NCI-H2107 (cell line): ENCODE data around the gene RIN3.
"Not testable (repeated sequence)": the region's sequence is repeated elsewhere in the genome, so short reads cannot be mapped to it uniquely, and the experiment has no call there.

ENCODE experiments used
- DNase-seq: peaks from one replicate; lab custom pipeline; 2025; lab: John Stamatoyannopoulos, UW

RIN3 gene

DNA sequence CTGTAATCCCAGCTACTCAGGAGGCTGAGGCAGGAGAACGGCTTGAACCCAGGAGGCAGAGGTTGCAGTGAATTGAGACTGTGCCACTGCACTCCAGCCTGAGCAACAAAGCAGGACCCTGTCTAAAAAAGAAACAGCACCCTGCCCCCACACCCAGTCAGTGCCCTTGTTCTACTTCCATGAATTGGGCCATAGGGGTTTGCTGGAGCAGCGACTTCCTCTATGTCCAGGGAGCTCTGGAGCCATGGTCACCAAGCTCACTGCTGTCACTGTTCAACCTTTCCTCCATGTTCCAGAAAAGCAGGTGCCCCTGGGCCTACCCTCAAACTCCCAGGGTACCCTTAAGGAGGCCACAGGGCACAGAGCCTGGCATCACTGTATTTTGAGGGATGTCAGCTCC is 116.8 kb downstream of the RIN3 start:
- DNase-seq = no peak

- DNase-seq = no peak
Observed at GRCh38 chr14:92631098-92631497, 117.5 kb downstream of the RIN3 start.

DNA sequence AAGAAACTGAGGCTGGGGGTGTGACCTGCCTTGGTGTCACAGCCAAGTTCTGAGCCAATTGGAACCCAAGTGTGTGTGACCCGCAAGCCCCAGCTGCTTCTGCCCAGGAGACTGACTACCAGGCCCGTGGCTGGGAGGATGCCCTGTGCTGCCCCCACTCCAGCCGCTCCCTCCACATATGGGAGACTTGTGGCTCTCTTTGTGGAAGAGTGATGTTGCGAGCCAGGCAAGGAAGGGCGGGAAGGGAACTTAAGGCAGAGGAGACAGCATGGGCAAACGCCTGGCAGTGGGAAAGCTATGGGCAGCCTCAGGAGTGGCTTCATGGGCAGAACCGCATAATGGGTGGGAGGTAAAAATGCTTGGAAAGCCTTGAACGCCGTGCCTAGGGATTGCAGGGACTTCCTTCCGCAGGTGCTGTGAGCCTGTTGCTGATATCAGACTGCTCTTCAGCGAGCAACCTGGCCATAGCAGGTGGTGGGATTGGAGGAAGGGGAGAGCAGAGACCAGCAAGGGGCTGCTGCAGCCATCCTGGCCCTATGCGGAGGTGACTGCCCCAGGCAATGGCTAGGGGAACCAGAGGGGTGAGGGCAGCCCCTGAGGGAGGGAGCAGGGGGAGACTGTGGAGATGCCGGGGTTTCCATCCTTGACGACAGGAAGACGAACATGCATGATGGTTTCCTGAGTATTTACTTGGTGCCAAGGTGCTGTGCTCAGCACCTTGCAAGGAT is 119.1 kb downstream of the RIN3 start:
- DNase-seq = no peak

DNA sequence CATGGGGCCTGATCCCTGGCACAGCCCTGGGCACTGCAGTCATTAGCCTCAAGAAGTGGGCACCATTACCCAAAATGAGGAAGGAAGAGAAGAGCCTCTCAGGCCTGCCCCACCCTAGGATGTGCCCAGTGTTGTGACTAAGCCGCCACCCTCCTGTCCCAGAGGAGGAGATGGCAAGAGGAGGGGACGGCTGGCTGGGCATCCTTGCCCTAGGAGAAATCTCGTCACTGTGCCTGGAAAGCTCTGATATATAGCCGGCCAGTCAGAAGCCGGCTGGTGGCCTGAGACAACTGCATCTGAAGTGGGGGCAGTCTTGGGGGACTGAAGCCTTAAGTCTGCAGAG is 119.7 kb downstream of the RIN3 start:
- DNase-seq = no peak

DNA sequence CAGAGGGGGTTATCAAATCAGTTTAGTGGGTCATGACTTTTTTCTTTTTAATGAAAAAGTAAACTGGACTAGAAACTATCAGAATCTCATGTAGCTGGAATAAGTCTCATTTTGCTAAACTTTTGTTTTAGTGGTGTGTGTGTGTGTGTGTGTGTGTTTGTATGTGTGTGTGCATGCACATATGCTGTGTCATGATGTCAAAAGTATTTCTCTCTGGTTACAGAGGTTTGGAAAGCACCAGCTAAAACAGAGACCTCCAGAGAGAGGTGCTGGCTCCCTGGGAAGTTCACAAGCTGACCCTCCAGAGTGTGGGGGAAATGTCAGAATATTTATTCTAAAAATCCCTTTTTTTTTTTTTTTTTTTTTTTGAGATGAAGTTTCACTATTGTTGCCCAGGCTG is 120.1 kb downstream of the RIN3 start:
- DNase-seq = no peak

GRCh38 chr14:92635031-92635430 is 121.5 kb downstream of the RIN3 start:
- peak; percentile 45 for DNase-seq

GRCh38 chr14:92635896-92636295 is 122.3 kb downstream of the RIN3 start:
- DNase-seq = no peak

- DNase-seq = no peak
Observed at GRCh38 chr14:92637228-92637627, 123.6 kb downstream of the RIN3 start.

DNA sequence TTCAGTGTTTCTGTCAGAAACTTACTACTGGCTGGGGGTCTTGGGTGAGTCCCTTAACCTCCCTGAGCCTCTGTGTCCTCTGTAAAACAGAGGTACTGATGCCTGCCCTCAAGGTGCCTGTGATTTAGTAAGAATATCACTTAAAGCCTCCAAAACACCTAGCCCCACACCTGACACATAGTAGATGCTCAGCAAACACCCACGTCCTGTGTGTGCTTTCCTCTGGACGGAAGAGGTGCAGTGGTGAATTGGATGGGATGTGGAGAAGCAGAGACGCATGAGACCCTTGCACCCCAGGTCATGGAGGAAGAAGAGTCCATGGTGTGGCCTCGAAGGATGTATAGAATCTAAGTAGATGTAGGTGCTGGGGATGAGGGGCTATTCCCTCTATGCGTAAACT is 124.3 kb downstream of the RIN3 start:
- DNase-seq = no peak

- no peak for DNase-seq
Observed at GRCh38 chr14:92638266-92638665, 124.7 kb downstream of the RIN3 start.

GRCh38 chr14:92638904-92639303 is 125.3 kb downstream of the RIN3 start:
- DNase-seq = no peak

DNA sequence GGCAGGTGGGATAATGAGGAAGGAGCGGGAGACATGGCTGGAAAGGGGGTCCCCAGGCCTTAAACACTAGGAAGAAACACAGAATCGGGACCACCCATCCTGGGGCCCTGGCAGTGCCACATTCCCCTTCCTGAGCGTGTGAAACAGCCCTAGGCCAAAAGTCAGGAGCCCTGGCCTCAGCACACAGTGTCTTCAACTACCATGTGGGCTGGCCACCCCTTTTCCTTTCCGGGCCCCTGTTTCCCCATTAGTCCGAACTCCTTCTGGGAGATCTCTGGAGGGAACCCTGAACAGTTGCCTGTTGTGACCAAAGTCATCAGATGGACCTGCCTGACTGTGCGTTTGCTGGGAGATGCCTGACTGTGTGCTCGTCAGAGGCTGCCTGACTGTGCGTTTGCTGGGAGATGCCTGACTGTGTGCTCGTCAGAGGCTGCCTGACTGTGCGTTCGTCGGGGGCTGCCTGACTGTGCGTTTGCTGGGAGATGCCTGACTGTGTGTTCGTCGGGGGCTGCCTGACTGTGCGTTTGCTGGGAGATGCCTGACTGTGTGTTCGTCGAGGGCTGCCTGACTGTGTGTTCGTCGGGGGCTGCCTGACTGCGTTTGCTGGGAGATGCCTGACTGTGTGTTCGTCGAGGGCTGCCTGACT is 126.0 kb downstream of the RIN3 start:
- DNase-seq = not testable (repeated sequence)

DNA sequence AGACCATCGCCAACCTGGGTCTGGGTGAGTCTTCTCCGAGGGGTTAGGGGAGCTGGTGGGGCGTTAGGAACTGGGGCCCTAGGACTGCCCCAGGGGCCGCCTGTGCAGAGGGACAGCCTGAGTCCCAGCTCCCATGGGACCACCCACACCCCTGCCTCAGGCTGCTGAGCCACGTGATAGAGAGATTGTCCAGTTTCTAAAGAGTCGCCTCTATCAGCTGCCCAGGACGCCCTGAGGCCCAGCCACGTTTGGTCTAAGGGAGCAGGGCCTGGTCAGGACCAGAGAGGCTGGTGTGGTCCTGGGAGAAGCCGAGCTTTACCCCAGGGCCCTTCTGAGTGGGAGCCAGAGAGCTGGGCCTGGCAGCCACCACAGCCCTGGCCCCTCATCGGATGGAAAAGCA is 127.7 kb downstream of the RIN3 start:
- no peak for DNase-seq

- no peak for DNase-seq
Observed at GRCh38 chr14:92644171-92644969, 130.8 kb downstream of the RIN3 start.

- no peak for DNase-seq
Observed at GRCh38 chr14:92644970-92645515, 131.5 kb downstream of the RIN3 start.

DNA sequence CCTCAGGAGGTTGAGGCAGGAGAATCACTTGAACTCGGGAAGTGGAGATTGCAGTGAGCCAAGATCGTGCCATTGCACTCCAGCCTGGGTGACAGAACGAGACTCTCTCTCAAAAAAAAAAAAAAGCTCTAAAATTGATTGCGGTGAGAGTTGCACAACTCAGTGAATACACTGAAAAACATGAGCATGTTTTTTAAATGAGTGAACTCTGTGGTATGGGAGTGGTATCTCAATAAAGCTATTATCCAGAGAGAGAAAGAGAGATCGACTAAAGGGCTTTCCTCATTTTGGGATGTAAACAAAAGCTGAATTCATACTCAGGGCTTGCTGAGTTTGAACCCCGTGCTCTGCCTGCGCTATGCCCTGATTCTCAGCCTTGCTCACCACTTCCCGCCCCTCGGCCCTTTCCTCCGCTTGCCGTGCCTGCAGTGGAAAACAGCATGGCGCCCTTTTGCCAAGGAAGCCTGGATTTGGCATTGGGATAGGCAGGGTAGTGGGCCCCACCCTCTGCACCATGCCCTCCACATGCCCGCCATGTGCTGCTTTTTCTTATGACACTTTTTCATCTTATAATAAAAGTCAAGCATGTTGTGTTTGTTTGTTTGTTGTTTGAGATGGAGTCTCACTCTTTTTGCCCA is 132.4 kb downstream of the RIN3 start:
- no peak for DNase-seq

DNA sequence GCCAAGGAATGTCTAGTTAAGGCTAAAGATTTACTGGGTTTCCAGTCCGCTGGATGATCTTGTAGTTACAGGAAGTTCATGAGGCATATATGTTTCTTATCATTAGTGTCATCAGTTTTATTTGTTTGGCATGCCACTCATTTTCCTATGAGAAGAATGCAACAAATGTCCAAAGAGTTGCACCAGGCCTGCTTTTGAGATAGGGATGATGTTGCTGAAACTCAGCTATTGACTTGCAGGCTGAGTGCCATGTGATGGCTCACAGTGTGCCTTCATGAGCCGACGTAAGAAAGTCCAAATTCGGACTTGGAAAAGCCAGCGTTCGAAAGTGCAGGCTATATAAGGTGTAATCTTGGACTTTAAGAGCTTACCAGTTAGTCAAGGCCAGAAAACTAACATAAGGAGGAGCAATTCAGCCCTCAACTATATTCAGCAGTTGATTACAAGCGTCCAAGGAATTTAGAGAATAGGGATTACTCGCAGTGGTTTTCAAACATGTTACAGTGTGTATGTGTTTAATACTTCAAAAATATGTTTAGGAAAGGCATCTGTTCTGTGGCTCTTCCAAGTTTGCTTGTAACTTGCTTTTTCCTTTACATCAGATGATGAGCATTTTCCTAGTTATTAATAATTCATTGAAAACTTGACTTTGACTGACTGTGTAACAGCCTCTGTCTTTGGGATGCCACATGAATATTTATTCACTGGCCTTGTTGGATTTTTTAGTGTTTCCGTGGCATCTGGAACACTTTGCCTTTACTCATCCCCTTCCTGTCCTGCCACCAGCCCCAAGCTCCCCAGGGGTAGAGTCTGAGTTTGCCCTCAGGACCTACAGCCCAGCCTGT is 133.6 kb downstream of the RIN3 start:
- no peak for DNase-seq

DNA sequence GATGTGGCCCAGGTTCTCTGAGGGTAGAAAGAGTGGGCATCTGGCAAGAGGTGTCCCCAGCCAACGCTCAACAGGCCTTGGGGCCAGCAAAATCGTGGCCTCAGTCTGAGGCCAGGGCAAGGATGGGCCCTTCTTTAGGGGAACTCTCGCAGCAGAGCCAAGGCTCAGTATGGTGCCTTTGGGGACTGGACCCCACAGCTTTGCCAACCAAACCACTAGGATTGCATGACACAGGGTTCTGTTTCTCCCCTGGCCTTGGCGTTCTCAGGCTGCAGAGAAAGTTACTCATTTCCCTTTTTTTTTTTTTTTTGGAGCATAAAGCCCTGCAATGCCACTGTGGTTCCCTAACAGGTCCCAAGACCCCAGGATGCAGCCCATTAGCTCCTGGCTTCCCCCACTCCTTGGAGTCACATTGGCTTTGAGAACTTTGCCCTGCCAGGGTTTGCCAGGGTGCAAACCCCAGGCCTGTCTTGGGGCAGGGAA is 134.3 kb downstream of the RIN3 start:
- no peak for DNase-seq

- DNase-seq = no peak
Observed at GRCh38 chr14:92649066-92649465, 135.5 kb downstream of the RIN3 start.

DNA sequence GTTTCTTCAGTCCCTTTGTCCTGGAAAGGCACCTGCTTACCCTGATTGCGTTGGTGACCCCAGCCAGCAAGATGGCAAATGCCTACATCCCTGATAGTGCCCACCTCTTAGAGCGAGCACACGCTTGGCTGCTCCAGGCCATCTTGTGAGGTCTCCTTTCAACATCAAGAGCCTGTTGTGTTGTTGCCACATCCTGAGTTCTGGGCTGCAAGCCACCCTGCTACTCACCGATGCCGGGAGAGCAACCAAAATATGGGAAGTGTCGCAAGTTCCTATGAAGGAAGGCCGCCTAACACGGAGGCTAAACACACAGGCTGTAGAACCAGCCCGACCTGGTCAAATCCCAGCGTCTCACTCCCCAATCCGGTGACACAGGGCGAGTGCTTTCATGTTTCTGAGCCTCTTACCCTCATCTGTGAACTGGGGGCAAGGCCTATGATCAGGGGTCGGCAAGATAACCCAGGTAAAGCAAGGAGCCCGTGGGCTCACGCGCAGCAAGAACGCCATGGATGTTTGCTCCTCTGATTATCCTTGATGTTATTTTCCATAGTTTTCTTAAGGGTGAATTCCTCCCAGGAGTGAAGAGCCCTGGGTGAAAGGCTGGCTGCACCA is 136.5 kb downstream of the RIN3 start:
- no peak for DNase-seq

DNA sequence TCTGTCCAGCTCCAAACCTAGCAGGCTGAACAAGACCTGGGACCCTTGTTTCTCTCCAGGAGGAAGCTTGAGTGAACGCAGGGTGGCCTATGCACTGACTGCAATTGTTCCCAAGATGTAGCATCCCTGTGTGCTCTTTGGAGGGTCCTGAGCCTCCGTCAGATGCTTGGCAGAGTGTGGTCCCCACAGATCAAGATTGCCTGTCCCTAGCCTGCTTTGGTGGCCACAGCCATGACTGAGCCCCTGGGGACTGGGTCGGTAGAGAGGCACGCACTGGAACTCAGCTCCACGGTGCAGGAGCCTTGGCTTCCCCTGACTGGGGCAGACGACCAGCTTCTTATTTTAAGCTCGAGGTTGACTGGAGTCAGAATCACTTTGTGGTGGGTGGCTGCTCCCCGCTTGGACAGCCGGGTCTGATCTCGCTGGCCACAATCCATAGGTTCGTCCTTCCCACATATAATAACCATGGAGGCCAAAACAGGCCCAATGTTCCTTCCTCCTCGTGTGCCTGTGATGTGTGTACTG is 137.1 kb downstream of the RIN3 start:
- DNase-seq = no peak
